Uterus (tissue), 2 donors: Measurements from ENCODE around the gene GPATCH4.

Source experiments
- POLR2A ChIP-seq, 2 donors: fragments of 450-650 bp; IDR thresholded peaks; one replicate each; pipeline ENCODE4 v1.6.1; 2016; ENCODE audit warnings: antibody characterized with exemption in 2 of 2, mild to moderate bottlenecking in 1 of 2, moderate library complexity in 1 of 2
- TF ChIP-seq, protein P1 (sequence below), 4 experiments: fragments of 200-600 bp in 2 of 4; fragments of 450-650 bp in 2 of 4; sonication (generic) in 2 of 4; IDR thresholded peaks; one replicate each; pipeline ENCODE4 v1.5.1; 2016 to 2019; ENCODE audit warnings: antibody characterized with exemption in 4 of 4, mild to moderate bottlenecking in 2 of 4, moderate library complexity in 1 of 4

DNA sequence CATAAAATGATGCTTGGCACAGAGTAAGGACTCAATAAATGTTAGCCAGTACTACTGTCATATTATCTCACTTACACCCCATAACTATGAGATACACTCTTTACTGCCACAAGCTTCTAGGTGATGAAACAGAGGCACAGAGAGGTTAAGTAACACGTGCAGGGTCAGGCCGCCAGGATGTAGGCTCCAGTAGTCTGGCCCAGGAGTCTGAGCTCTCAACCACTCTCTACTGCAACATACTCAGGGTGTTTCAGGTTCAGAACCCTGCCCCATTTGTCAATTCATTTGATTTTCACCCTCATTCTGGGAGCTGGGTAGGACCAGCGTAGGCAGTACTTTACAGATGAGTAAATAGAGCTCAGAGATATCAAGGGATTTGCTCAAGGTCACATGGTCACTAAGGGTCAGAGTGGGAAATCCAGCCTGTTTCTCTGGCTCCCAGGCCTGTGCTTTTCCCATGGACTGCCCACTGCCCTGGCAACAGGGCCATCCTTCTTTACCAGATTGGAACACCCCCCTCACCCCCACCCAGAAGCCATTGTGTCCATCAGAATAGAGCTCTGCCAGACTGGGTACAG, 50.1 kb downstream of the GPATCH4 start:
- TF ChIP-seq, protein P1, sequence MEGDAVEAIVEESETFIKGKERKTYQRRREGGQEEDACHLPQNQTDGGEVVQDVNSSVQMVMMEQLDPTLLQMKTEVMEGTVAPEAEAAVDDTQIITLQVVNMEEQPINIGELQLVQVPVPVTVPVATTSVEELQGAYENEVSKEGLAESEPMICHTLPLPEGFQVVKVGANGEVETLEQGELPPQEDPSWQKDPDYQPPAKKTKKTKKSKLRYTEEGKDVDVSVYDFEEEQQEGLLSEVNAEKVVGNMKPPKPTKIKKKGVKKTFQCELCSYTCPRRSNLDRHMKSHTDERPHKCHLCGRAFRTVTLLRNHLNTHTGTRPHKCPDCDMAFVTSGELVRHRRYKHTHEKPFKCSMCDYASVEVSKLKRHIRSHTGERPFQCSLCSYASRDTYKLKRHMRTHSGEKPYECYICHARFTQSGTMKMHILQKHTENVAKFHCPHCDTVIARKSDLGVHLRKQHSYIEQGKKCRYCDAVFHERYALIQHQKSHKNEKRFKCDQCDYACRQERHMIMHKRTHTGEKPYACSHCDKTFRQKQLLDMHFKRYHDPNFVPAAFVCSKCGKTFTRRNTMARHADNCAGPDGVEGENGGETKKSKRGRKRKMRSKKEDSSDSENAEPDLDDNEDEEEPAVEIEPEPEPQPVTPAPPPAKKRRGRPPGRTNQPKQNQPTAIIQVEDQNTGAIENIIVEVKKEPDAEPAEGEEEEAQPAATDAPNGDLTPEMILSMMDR (IDR thresholded peaks at IDR 0.05) = no peak
- no peak for TF ChIP-seq POLR2A (IDR thresholded peaks at IDR 0.05)
